BLaER1 (cell line): ENCODE measurements around the gene CASP8AP2.
"Not testable (repeated sequence)": the region's sequence is repeated elsewhere in the genome, so short reads cannot be mapped to it uniquely, and the experiment has no call there.

Experiments used
- H3K27ac ChIP-seq: shearing (Covaris generic); formaldehyde crosslinking; 2 replicates; pipeline ENCODE4 v1.8.1; 2022
- H3K27me3 ChIP-seq: shearing (Covaris generic); formaldehyde crosslinking; 2 replicates; pipeline ENCODE4 v1.8.1; 2022
- H3K36me3 ChIP-seq: shearing (Covaris generic); formaldehyde crosslinking; 2 replicates; pipeline ENCODE4 v1.8.1; 2022
- H3K4me1 ChIP-seq: shearing (Covaris generic); formaldehyde crosslinking; 2 replicates; pipeline ENCODE4 v1.8.1; 2022
- H3K4me2 ChIP-seq: shearing (Covaris generic); formaldehyde crosslinking; 2 replicates; pipeline ENCODE4 v1.8.1; 2022
- H3K4me3 ChIP-seq: shearing (Covaris generic); formaldehyde crosslinking; 2 replicates; pipeline ENCODE4 v1.8.1; 2022
- H3K9ac ChIP-seq: shearing (Covaris generic); formaldehyde crosslinking; 2 replicates; pipeline ENCODE4 v1.8.1; 2022
- H3K9me3 ChIP-seq: shearing (Covaris generic); formaldehyde crosslinking; 2 replicates; pipeline ENCODE4 v1.8.1; 2022
- H4K20me1 ChIP-seq: shearing (Covaris generic); formaldehyde crosslinking; 2 replicates; pipeline ENCODE4 v1.8.1; 2022
- Cebpa-rat ChIP-seq: shearing (Covaris generic); IDR thresholded peaks from 2 replicates; pipeline ENCODE4 v1.8.1; 2022

The CASP8AP2 gene

DNA sequence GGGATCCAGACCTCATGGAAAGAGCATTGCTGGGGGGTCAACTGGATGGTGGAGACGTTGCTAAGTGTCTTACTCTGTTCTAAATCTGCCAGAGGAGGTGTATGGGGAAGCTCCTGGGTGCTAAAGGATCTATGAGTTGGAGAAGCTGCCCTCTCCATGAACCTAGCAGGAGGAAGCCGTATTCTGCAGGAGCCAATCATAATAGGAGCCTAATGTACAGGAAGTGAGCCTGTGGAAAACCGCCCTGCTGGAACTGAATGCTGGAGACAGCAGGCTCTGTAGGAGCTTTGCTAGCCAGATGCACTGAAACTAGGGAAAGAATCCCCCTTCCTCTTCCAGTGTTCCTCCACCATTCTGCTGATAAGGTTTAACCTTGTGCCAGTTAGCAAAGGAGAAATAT, 10.9 kb downstream of the CASP8AP2 start:
- H4K20me1 ChIP-seq: 0 out of 2 replicates have a peak, but pooled peaks cover 8% of the 10 kb centered on the region
- no peak overlapping the region for H3K27ac ChIP-seq
- peaks cover 10% of the 10 kb centered on the region; the same call in 1 of the 2 replicates for H3K36me3 ChIP-seq
- H3K9me3 ChIP-seq: no peaks in the 10 kb centered on the region
- no peak overlapping the region for H3K4me2 ChIP-seq
- peaks cover 21% of the 10 kb centered on the region for H3K4me1 ChIP-seq
- H3K27me3 ChIP-seq: no peaks in the 10 kb centered on the region
- no peak overlapping the region for H3K4me3 ChIP-seq
- H3K9ac ChIP-seq: no peak overlapping the region
- TF ChIP-seq Cebpa-rat: no peak

DNA sequence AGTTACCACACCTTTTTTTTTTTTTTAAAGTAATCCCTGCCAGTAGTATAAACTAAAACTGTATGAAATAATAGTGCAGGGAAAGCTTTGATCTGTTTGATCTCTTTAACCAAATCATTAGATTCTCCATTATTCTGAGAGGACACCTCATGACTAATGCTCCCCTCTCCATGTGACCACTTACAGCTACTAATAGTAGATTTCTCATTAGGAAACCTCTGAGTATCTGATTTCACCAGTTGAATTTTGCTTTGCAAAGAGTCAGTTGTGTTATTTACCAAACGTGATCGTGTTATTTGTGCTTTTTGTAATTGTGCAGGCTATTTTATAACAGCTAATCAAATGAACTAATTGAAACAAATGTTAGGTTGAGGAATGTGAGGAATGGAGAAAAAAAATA, 12.5 kb downstream of the CASP8AP2 start:
- Histone ChIP-seq H3K27ac (no peak overlapping the region), H3K9ac (no peak overlapping the region), H3K36me3 (peaks cover 14% of the 10 kb centered on the region; the same call in 1 of the 2 replicates), H3K4me3 (no peak overlapping the region), H3K4me2 (no peak overlapping the region), H3K27me3 (no peaks in the 10 kb centered on the region), H4K20me1 (0 out of 2 replicates have a peak, but pooled peaks cover 8% of the 10 kb centered on the region), H3K4me1 (peaks cover 5% of the 10 kb centered on the region; the same call in 1 of the 2 replicates), H3K9me3 (no peaks in the 10 kb centered on the region)
- TF ChIP-seq Cebpa-rat: no peak

DNA sequence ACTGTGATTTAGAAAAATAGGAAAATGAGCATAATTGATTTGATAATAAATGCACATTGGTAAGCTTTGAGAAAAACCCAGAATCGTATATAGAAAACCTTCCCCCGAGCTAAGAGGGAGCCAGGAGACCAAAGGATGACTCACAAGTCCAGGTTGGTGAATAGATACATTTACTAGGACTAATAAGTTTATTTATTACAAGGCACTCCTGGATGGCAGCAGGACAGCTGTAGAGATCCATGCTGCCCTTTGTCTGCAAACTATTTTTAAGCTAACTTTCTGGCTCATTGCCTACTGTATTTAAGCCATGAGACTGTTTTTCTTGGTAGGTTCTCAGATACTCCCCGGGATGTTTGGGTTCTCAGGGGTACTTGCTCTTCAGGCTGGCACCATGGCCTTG, 13.4 kb downstream of the CASP8AP2 start:
- peaks cover 5% of the 10 kb centered on the region; the same call in 1 of the 2 replicates for H3K4me1 ChIP-seq
- no peak overlapping the region for H3K27ac ChIP-seq
- no peak overlapping the region for H3K4me3 ChIP-seq
- no peak overlapping the region for H3K9ac ChIP-seq
- H3K27me3 ChIP-seq: no peaks in the 10 kb centered on the region
- no peak overlapping the region for H3K4me2 ChIP-seq
- peaks cover 10% of the 10 kb centered on the region; the same call in 1 of the 2 replicates for H3K36me3 ChIP-seq
- no peak for TF ChIP-seq Cebpa-rat
- 0 out of 2 replicates have a peak, but pooled peaks cover 8% of the 10 kb centered on the region for H4K20me1 ChIP-seq
- no peaks in the 10 kb centered on the region for H3K9me3 ChIP-seq

DNA sequence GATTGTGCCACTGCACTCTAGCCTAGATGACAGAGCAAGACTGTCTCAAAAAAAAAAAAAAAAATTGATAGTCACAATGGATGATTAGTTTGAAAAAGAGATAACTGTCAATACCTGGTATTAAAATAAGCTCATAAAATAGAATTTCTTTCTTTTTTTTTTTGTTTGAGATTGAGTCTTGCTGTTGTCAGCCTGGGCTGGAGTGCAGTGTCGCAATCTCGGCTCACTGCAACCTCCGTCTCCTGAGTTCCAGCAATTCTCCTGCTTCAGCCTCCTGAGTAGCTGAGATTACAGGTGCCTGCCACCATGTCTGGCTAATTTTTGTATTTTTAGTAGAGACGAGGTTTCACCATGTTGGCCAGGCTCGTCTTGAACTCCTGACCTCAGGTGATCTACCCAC, 17.8 kb downstream of the CASP8AP2 start:
- not testable (repeated sequence) for H3K9ac ChIP-seq, H3K4me1 ChIP-seq, H3K27ac ChIP-seq, H3K9me3 ChIP-seq, H3K4me2 ChIP-seq, H4K20me1 ChIP-seq, H3K4me3 ChIP-seq, H3K27me3 ChIP-seq
- peaks cover 19% of the 10 kb centered on the region for H3K36me3 ChIP-seq
- peak; percentile 14; the same call in 1 of the 2 replicates for TF ChIP-seq Cebpa-rat

DNA sequence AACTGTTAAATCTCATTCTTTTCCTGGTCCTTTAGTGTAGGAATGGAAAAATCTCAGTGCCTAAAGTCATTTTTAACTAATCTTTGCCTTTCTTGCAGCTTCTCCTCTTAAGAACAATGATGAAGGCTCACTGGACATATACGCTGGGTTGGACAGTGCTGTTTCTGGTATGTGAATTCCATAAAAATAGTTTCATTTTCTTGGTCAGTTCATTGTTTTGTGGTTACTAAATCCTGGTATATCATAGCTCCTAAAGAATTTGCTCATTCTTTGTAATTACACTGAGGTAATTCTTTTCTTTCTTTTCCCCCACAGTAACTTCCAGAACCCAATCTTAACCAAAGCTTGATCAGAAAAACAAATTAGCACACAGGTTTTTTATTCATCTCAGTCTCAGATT, 23.4 kb downstream of the CASP8AP2 start:
- H3K4me1 ChIP-seq: no peaks in the 10 kb centered on the region
- no peak for TF ChIP-seq Cebpa-rat
- no peak overlapping the region for H3K27ac ChIP-seq
- H3K9ac ChIP-seq: no peak overlapping the region
- peaks cover 52% of the 10 kb centered on the region for H3K36me3 ChIP-seq
- H3K9me3 ChIP-seq: no peaks in the 10 kb centered on the region
- no peak overlapping the region for H3K4me3 ChIP-seq
- no peaks in the 10 kb centered on the region for H4K20me1 ChIP-seq
- H3K27me3 ChIP-seq: no peaks in the 10 kb centered on the region
- H3K4me2 ChIP-seq: no peak overlapping the region

DNA sequence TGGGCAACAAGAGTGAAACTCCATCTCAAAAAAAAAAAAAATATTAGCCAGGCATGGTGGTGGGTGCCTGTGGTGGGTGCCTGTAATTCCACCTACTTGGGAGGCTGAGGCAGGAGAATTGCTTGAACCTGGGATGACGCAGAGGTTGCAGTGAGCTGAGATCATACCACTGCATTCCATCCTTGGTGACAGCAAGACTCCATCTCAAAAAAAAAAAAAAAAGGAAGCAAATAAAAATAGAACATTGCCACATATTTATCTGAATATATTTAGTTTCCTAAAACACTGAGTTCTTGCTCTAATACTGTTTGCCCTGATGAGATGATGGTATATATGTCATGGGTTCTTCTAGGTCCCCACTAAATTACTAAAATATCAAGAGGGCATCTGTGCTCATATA, 28.4 kb downstream of the CASP8AP2 start:
- H3K9me3 ChIP-seq: no peaks in the 10 kb centered on the region
- no peaks in the 10 kb centered on the region for H3K27me3 ChIP-seq
- peaks cover 7% of the 10 kb centered on the region; the same call in 1 of the 2 replicates for H3K4me1 ChIP-seq
- peaks cover 75% of the 10 kb centered on the region for H3K36me3 ChIP-seq
- no peaks in the 10 kb centered on the region for H4K20me1 ChIP-seq
- no peak overlapping the region for H3K4me2 ChIP-seq
- H3K9ac ChIP-seq: no peak overlapping the region
- no peak overlapping the region for H3K4me3 ChIP-seq
- no peak overlapping the region for H3K27ac ChIP-seq
- TF ChIP-seq Cebpa-rat: no peak

DNA sequence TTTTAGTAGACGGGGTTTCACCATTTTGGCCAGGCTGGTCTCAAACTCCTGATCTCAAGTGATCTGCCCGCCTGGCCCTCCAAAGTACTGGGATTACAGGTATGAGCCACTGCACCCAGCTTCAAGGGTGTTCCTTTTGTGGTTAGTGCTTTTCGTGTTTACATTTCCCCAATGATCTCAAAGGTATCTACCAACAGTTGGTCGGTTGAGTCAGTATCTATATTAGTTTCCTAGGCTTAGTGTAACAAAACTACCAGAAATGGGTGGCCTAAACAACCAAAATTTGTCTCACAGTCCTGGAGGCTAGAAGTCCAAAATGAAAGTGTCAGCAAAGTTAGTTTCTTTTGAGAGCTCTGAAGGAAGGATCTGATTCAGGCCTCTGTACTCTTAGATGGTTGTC, 30.1 kb downstream of the CASP8AP2 start:
- Histone ChIP-seq H4K20me1 (no peaks in the 10 kb centered on the region), H3K4me3 (no peak overlapping the region), H3K9me3 (no peaks in the 10 kb centered on the region), H3K27ac (no peak overlapping the region), H3K27me3 (no peaks in the 10 kb centered on the region), H3K9ac (no peak overlapping the region), H3K36me3 (peaks cover 78% of the 10 kb centered on the region), H3K4me2 (no peak overlapping the region), H3K4me1 (peaks cover 7% of the 10 kb centered on the region; the same call in 1 of the 2 replicates)
- no peak for TF ChIP-seq Cebpa-rat

DNA sequence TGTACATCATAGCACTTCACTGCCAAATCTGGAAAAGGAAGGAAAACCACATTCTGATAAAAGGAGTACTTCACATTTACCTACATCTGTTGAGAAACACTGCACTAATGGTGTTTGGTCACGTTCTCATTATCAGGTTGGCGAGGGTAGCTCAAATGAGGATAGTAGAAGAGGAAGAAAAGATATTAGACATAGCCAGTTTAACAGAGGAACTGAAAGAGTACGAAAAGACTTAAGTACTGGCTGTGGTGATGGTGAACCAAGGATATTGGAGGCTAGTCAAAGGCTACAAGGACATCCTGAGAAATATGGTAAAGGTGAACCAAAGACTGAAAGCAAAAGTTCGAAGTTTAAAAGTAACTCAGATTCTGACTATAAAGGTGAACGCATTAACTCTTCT, 32.6 kb downstream of the CASP8AP2 start:
- Histone ChIP-seq H3K27me3 (no peaks in the 10 kb centered on the region), H3K4me3 (no peak overlapping the region), H3K4me2 (no peak overlapping the region), H4K20me1 (no peaks in the 10 kb centered on the region), H3K4me1 (peaks cover 7% of the 10 kb centered on the region; the same call in 1 of the 2 replicates), H3K27ac (no peak overlapping the region), H3K9me3 (no peaks in the 10 kb centered on the region), H3K9ac (no peak overlapping the region), H3K36me3 (peaks cover 83% of the 10 kb centered on the region)
- TF ChIP-seq Cebpa-rat: no peak

DNA sequence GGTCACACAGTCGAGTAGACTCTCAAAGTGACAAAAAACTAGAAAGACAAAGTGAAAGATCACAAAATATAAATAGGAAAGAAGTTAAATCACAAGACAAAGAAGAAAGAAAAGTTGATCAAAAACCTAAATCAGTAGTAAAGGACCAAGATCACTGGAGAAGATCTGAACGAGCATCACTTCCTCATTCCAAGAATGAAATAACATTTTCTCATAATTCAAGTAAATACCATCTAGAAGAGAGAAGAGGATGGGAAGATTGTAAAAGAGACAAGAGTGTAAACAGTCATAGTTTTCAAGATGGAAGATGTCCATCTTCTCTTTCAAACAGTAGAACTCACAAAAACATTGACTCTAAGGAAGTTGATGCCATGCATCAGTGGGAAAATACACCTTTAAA, 33.0 kb downstream of the CASP8AP2 start:
- Histone ChIP-seq H3K27ac (no peak overlapping the region), H3K4me3 (no peak overlapping the region), H3K9me3 (no peaks in the 10 kb centered on the region), H3K36me3 (peaks cover 83% of the 10 kb centered on the region), H3K9ac (no peak overlapping the region), H3K4me2 (no peak overlapping the region), H3K27me3 (no peaks in the 10 kb centered on the region), H3K4me1 (peaks cover 7% of the 10 kb centered on the region; the same call in 1 of the 2 replicates), H4K20me1 (no peaks in the 10 kb centered on the region)
- TF ChIP-seq Cebpa-rat: no peak

DNA sequence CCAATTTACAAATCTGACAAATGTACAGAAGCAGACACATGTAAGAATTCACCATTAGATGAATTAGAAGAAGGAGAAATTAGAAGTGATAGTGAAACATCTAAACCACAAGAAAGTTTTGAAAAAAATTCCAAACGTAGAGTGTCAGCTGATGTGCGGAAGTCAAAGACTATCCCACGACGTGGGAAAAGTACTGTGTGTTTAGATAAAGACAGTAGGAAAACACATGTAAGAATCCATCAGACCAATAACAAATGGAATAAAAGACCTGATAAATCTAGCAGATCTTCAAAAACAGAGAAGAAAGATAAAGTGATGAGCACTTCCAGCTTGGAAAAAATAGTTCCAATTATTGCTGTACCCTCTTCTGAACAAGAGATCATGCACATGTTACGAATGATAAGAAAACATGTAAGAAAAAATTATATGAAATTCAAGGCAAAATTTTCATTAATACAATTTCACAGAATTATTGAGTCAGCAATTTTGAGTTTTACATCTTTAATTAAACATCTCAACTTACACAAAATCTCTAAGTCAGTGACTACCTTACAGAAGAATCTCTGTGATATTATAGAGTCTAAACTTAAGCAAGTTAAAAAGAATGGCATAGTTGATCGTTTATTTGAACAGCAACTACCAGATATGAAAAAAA, 36.5 kb downstream of the CASP8AP2 start:
- no peak overlapping the region for H3K4me3 ChIP-seq
- no peaks in the 10 kb centered on the region for H4K20me1 ChIP-seq
- no peak overlapping the region for H3K4me2 ChIP-seq
- no peak for TF ChIP-seq Cebpa-rat
- H3K27ac ChIP-seq: no peak overlapping the region
- H3K9me3 ChIP-seq: no peaks in the 10 kb centered on the region
- H3K9ac ChIP-seq: no peak overlapping the region
- peaks cover 80% of the 10 kb centered on the region for H3K36me3 ChIP-seq
- H3K27me3 ChIP-seq: no peaks in the 10 kb centered on the region
- peaks cover 7% of the 10 kb centered on the region; the same call in 1 of the 2 replicates for H3K4me1 ChIP-seq
